GM10847 (cell line): Measurements from ENCODE around the gene ELFN1.

Source experiments
- POLR2A ChIP-seq: IDR thresholded peaks from 2 replicates; pipeline ENCODE4 v1.6.1; 2011; ENCODE audit not compliant: insufficient read length; ENCODE audit errors: extremely low read depth

The ELFN1 gene

DNA sequence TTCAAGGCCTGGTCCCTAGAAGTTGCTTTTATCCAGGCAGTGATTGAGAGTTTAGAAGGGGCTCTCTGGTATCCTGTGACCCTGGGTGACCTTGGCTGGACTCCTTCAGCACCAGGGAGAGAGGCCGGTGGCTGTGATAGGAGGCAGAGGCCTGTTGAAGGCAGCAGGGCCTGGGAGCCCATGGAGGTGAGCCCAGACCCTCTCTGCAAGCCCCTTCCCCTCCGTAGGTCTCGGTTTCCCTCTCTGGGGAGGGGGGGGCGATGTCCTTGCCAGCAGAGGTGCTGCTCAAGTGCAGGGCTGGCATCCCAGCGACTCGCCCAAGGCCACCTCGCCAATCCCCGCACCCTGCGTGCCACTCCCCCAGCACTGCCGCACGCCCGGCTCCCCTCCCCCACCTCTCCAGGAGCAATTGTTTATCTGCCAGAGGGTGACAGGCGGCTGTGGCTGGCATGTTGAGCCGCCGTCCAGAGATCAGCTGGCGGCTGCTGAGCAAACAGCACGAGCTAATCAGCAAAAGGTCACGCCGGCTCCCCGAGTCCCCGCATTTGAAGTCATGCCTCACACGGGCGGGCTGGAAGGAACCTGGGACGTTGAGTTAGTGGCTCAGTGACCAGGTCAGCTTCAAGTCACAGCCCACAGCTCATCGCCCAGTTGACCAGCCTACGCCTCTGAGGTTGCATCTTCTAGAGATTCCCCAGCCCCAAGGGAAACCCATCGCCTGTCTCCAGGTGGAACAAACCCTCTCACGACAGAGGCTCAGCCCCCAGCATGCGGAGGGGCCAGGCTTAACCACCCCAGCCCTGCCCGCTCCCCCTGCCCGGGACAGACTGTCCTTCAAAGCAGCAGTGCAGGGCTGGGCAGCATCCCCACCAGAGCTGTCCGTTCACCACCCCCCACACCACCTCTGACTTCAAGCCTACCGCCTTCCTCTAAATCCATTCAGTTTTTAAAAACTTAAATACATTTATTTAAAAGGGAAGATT, 43.7 kb downstream of the ELFN1 start:
- TF ChIP-seq POLR2A, result no peak

DNA sequence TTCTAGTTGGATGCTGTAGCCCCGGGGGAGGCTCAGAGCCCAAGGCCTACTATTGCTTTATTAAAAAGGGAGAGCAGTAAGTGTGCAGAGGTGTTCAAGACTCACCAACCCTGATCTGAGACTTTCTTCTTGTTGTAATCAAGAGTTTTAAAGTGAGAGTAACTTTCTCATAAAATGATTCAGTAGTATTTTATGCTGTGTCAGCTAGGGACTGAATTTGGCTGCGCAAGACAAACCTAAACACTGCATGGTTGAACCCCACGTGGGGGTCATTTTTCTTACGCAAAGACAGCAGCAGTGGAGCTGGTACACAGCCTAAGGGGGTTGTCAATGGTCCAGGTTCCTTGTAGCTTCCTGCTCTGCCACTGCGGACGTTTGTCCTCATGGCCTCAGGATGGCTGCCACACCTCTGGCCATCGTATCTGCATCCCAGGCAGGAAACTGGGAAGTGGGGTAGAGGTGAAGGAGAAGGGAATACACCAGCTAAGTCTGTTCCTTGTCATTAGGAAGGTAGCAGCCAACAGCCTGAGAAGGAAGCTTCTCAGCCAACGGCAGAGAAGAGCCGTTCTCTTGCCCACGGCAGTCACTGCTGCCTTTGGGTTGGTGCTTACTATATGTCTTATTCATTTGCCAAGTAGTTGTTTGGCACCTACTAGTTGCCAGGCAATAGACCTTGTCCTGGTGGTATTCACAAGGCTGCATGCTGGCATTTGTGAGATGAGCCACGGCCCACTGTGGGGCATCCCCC, 44.7 kb downstream of the ELFN1 start:
- TF ChIP-seq POLR2A, result no peak

DNA sequence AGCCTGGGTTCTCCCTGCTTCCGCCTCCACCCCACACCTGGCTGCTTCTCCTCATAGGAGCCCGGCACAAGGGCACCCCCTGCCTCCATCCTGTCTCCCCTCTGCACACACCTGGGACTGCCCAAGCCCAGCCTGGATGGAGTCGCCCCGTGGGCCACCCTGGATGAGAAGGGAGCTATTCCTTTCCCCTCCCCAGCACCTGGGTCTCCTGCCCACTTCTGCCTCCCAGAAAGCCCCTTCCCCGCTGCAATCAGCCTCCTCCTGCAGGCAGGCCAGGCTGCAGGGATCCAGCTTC, 45.2 kb downstream of the ELFN1 start:
- no peak for TF ChIP-seq POLR2A

DNA sequence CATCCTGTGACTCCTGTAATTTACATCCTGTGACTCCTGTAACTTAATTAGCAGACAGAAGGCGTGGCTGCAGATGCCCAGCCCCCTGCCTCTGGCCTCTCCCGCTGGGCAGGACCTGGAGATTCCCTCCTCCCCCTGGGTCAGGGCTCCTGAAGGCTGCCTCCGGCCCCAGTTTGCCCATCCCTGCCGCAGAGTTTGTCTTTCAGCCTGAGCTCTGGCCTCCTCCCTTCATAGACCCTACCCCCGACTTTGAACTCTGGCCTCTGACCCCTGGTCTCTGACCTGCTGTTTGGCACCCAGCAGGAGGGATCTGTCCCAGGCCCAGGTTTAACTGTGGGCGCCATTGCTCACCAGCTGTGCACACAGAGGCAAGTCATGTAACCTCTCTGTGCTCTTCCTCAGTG, 45.6 kb downstream of the ELFN1 start:
- no peak for TF ChIP-seq POLR2A

DNA sequence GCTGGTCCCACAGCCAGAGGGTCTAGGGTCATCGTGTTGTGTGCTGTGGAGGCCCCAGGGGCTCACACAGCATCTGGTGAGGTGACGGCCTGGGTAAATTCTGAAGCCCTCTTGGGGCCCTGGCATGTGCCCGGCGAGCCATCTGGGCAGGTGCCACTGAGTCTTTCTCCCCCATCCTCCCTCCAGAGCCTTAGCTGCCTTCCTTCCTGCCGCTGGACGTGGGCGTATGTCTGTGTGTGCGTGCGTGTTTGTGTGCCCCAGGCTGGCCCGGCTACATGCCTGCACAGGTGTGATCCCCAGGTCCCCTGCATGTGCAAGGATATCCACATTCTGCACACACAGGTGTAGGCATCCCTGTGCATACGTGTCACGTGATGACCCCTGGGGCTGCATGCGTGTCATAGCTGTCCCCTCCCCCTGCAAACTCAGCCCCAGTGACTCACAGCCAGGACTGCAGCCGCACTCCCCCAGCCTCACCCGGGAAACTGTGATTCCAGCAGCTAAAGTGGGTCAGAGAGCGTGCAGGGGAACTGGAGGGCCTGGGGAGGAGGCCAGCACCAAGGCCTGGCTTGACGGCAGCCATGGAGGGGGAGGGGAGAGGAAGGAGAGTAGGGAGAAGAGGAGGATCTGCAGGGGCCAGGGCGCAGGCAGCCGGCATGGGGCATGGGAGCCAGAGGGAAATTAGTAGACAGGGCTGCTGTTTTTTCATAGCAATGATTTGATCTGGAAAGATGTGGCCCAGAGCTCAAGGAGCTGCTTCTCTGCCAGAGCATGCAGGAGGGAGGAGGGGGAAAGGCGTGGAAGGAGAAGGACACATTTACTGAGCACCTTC, 46.4 kb downstream of the ELFN1 start:
- no peak for TF ChIP-seq POLR2A

DNA sequence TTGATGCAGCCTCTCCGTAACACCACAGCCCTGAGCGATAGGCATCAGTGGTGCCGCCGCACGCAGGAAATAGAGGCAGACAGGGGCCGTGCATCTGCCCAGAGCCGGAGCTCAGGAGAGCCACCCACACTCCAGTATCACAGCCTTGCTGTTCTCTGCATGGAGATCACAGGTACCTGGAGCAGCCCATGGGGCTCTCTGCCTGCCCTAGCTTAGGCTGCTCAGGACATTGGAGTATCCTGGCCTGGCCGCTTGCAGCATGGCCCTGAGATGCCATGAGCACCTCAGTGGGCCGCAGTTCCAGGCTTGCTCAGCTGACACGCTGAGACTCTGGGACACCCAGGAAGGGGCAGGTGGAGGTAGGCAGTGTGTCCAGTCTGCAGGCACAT, 47.0 kb downstream of the ELFN1 start:
- TF ChIP-seq POLR2A, result no peak

DNA sequence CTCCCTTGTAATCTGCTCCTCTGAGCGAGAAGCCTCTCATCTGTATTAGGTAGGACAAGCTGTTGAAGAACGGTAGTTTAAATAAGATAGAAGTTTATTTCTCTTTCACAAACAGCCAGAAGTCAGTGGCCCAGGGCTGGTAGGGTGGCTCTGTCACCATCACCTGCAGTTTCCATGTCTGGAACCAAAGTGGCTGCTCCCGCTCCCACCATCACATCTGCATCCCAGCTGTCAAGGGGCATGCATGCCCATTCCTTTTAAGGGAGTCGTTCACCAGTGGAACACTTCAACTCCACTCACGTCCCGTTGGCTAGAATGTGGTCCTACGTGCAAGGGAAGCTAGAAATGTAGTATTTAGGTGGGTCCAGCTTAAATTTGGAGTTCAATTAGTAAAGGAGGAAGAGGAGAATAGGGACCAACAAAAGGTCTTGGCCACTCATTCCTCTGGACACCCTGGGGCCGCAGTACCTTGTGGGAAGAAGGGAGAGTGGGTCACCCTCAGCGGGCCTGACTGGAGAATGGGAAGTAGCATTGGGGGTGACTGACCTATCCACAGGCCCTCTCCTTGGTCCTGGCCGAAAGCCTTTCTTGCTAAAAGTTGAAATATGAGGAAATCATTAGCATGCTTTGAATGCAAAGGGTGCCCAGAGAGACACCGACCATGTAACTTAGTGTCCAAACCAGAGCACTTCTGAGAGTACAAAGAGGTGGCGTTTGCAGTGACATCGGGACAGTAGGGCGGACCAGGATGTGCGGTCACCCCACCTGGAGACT, 48.0 kb downstream of the ELFN1 start:
- no peak for TF ChIP-seq POLR2A

DNA sequence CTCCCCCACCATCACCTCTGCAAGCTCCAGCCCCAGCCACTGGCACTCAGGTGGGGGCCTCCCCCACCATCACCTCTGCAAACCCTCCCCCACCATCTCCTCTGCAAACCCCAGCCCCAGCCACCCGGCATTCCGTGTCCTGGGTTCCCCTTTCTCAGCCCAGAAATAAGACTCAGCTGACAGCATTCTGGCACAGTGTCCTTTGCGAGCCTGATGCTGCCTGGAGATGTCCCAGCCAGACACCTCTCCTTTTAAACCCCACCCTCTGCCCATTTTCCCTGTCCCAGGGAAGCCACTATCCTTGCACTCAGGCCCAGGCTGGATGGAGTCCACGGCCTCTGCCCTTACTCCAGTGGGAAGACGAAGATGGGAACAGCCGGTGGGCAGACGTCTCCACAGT, 49.8 kb downstream of the ELFN1 start:
- TF ChIP-seq POLR2A, result no peak

DNA sequence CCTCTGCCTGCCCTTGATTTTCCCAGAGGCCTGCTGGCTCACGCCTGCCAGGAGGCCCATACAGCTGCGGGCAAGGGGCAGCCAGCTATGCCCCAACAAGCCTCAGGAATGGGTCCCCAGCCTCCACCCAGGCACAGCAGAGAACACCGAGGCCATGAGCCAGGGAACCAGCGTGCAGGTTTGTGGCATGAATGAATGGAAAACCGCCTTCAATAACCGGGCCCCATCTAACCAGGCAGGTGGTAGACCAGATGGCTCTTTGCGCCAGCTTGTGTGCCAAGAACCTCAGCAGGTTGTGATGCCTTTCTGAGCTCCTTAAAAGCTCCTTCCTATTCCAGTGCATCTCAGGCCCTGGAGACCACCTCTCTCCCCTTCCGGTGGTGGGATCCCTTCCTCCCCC, 50.2 kb downstream of the ELFN1 start:
- TF ChIP-seq POLR2A, result no peak

DNA sequence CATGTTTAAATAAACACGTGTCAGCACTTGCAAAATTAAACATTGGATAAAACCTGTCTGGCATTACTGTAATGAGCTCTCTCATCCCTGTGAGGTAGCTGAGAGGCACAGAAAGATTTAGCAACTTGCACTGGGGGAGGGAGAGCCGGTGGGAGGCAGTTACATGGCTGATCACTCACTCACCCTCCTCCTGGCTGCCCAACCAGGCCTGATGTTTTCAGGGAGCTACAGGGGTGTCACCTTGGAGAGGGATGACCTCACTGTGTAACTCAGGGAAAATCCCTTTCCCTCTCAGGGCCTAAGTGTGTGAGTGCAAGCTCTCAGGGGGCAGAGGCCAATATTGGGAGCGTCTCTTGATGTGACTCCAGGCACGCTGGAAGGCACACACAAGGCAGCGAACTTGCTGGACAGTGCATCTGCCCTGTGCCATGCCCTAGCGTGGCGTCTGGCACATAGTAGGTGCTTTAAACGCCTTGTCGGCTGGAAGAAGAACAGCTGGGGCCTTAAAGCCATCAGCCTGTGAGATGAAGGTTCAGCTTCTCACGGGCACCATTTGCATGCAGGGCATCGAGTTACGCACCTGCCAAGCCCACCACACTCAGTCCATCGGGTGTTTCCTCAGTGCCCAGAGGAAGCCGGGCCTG, 51.1 kb downstream of the ELFN1 start:
- no peak for TF ChIP-seq POLR2A

DNA sequence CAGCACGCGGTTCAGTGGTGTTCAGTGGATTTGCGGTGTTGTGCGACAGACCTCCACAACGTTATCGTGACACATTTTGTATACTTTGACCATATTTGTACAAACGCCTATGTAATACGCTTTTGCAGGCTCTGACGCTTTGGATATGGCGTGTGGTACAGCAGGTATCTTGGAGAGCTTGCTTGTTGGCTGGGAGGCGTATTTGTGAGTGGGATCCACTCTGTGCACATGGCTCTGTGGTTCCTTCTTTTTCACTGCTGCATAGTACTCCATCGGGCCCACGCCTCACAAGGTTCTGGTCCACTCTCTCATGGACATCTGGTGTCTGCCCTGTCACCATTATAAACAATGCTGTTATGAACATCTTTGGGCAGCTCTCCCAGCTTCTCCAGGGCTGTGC, 53.2 kb downstream of the ELFN1 start:
- no peak for TF ChIP-seq POLR2A

DNA sequence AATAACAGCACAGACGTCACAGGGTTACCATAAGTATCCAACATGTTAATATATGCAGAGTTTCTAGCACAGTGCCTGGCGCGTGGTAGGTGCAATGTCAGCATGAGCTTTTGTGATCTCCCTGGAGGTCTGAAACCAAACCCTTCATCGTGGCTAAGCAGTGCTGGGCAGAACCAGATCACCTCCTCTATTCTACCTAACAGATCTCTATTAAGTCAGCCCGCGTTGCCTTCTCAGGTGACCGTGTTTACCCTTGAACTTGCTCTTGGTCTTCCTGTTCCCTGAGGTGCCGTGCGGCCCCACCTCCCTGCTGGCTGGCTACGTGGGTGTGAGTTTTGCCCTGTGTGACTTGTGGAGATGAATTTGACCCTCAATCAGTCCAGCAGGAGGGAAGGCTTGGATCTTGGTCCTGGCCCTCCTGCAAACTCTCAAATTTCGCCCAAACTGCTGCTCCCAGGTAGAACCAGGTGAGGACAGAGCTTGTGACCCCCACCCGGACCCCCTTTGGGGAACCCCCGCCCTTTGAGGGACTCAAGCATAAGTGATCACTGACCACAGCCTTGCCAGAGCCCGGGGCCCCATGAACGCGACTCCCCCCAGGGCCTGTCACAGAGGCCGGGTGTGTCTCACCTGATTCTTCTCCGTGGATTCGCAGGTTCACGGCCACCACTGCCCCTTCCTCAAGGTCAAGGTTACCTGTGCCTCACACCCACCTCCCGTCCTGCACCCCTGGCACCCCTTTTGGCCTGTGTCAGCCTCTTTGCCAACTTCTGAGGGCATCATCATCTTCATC, 54.2 kb downstream of the ELFN1 start:
- TF ChIP-seq POLR2A, result no peak

DNA sequence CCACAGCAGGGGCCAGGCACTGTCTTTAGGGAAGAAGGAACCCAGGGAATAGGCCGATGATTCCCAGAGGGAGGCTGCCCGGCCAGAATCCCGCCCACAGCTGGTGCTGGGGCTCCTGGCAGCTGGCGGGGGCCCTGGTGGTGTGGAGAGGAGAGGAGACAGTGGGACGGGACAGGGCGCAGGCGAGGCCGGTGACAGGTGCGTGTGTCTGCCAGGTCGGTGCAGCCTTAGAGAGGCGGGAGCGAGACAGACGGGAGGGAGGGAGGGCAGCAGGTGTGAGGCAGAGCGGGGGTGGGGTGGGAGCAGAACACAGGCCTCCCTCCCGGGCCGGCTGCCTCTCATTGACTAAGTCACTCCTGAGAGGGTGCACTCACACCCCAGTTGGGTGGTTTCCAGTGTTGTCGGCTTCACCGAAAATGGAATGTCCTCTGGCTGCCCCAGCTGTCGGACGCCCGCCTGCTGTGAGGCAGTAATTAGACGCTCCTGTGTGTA, 55.2 kb downstream of the ELFN1 start:
- no peak for TF ChIP-seq POLR2A
